ENCODE results near the gene LAIR2. TPM values are rescaled to one million over a fixed set of nuclear protein-coding genes. Genes with fewer than 3 reads are reported as not detected.
A peak's percentile ranks its signal among the peaks of the same experiment; 100 is the strongest.

Gene LAIR2
- polyA plus RNA-seq, 3 donors: 0.38 TPM; not detected in 2

GRCh38 chr19:54457773-54458647, 44.6 kb upstream of the LAIR2 start:
- H4K20me1 ChIP-seq (ENCODE audit: insufficient read depth, low read length): peaks cover 99% of the 10 kb centered on the region
- H3K4me3 Mint-ChIP-seq: no peak overlapping the region
- H2AFZ ChIP-seq (ENCODE audit: insufficient read depth, low read depth, low read length, poor library complexity, severe bottlenecking): no peak overlapping the region
- no peak overlapping the region for H3K27ac ChIP-seq (ENCODE audit: low read depth in 1 of 2, low read length in 2 of 2)
- no peak for TF ChIP-seq CTCF (IDR thresholded peaks at IDR 0.05)
- peak overlapping the region in 3 of 7 donors; percentile 18 to 70 (median 26) for H3K27ac Mint-ChIP-seq
- H3K9me3 Mint-ChIP-seq: peaks cover 0 to 2% (median 0%) of the 10 kb centered on the region in 7 donors
- H3K27me3 Mint-ChIP-seq (ENCODE audit: low read depth in 3 of 3): peaks cover 0 to 3% (median 0%) of the 10 kb centered on the region in 3 donors
- no peak overlapping the region for H3K9ac ChIP-seq (ENCODE audit: insufficient read depth, low read length, poor library complexity, severe bottlenecking)
- no peak for DNase-seq
- H3K4me3 ChIP-seq (replicated peaks in 1 of 3; ENCODE audit: low read depth in 2 of 3, low read length in 3 of 3): no peak overlapping the region
- peaks cover 19 to 21% of the 10 kb centered on the region in 2 donors for H3K4me1 ChIP-seq (ENCODE audit: control insufficient read depth in 1 of 2, insufficient read depth in 2 of 2, low read length in 2 of 2)
- peaks cover 67% of the 10 kb centered on the region for H3K79me2 ChIP-seq (ENCODE audit: insufficient read depth, low read length)
- no peak overlapping the region for H3K4me2 ChIP-seq (replicated peaks; ENCODE audit: extremely low read depth, low read length, poor library complexity, severe bottlenecking)
- 96% methylated on average over 42 of the region's 42 CpGs for WGBS (ENCODE audit: insufficient coverage)
- H3K9me3 ChIP-seq (replicated peaks in 1 of 2; ENCODE audit: control insufficient read depth in 1 of 2, insufficient read depth in 1 of 2, low read length in 2 of 2): no peaks in the 10 kb centered on the region
- peaks cover 77 to 86% of the 10 kb centered on the region in 2 donors for H3K36me3 Mint-ChIP-seq
- peaks cover 91 to 92% of the 10 kb centered on the region in 2 donors for H3K36me3 ChIP-seq (replicated peaks in 1 of 2; ENCODE audit: control insufficient read depth in 1 of 2, insufficient read depth in 2 of 2, low read length in 2 of 2)
- peaks cover 21% of the 10 kb centered on the region for H3K4me1 Mint-ChIP-seq
- intact Hi-C loops (cut with micrococcal nuclease): no loop called here
- no peaks in the 10 kb centered on the region for H3K27me3 ChIP-seq (ENCODE audit: control insufficient read depth in 2 of 2, insufficient read depth in 2 of 2, low read length in 2 of 2)

GRCh38 chr19:54458648-54459281, 43.9 kb upstream of the LAIR2 start:
- Histone ChIP-seq H4K20me1 (ENCODE audit: insufficient read depth, low read length) (peaks cover 91% of the 10 kb centered on the region), H3K4me3 (replicated peaks in 1 of 3; ENCODE audit: low read depth in 2 of 3, low read length in 3 of 3) (no peak overlapping the region), H3K9ac (ENCODE audit: insufficient read depth, low read length, poor library complexity, severe bottlenecking) (no peak overlapping the region), H3K9me3 (replicated peaks in 1 of 2; ENCODE audit: control insufficient read depth in 1 of 2, insufficient read depth in 1 of 2, low read length in 2 of 2) (no peaks in the 10 kb centered on the region), H3K79me2 (ENCODE audit: insufficient read depth, low read length) (peaks cover 59% of the 10 kb centered on the region), H3K27me3 (ENCODE audit: control insufficient read depth in 2 of 2, insufficient read depth in 2 of 2, low read length in 2 of 2) (no peaks in the 10 kb centered on the region), H3K4me1 (ENCODE audit: control insufficient read depth in 1 of 2, insufficient read depth in 2 of 2, low read length in 2 of 2) (peaks cover 23 to 28% of the 10 kb centered on the region in 2 donors), H3K27ac (ENCODE audit: low read depth in 1 of 2, low read length in 2 of 2) (no peak overlapping the region), H2AFZ (ENCODE audit: insufficient read depth, low read depth, low read length, poor library complexity, severe bottlenecking) (no peak overlapping the region), H3K4me2 (replicated peaks; ENCODE audit: extremely low read depth, low read length, poor library complexity, severe bottlenecking) (no peak overlapping the region), H3K36me3 (replicated peaks in 1 of 2; ENCODE audit: control insufficient read depth in 1 of 2, insufficient read depth in 2 of 2, low read length in 2 of 2) (peaks cover 84% of the 10 kb centered on the region in 2 donors)
- peak overlapping the region in 3 of 7 donors; percentile 23 to 72 (median 26) for H3K27ac Mint-ChIP-seq
- H3K4me1 Mint-ChIP-seq: peaks cover 24% of the 10 kb centered on the region
- H3K27me3 Mint-ChIP-seq (ENCODE audit: low read depth in 3 of 3): peaks cover 0 to 3% (median 0%) of the 10 kb centered on the region in 3 donors
- peaks cover 69 to 78% of the 10 kb centered on the region in 2 donors for H3K36me3 Mint-ChIP-seq
- no peak for TF ChIP-seq CTCF (IDR thresholded peaks at IDR 0.05)
- intact Hi-C loops (cut with micrococcal nuclease): no loop called here
- 97% methylated on average over 11 of the region's 11 CpGs for WGBS (ENCODE audit: insufficient coverage)
- peaks cover 0 to 3% (median under 1%) of the 10 kb centered on the region in 7 donors for H3K9me3 Mint-ChIP-seq
- H3K4me3 Mint-ChIP-seq: no peak overlapping the region
- DNase-seq: no peak
